Measurements from ENCODE around the gene ATP6AP2.

ATP6AP2 gene

DNA sequence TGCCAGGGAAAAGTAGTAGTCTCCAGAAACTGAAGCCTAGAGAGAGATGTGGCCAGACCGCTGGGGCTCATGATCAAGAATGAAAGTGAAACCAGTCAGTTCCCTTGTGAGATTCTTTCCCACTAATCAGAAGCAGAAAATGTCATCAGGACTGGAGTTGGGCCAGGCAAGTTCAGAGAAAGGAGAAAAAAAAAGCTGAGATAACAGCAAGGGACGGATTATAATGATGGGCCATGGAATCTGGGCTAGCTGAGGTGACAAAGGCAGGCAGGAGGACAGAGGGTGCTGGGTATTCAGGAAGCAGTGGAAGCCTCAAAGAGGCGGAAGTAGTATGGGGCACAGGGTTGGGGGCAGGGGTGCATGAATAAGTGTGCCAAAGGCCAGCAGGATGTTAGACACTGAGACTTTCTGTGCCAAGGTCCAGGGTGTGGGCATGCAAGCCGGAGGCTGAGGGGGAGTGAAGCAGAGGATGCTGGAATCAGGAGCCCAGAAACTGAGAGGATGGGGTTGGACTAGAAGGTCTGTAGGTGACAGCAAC, 64.1 kb downstream of the ATP6AP2 start:
- peak; percentile 59 for DNase-seq (ENCODE audit: low spot score)
- in situ Hi-C loops (cut with MboI; ENCODE audit: low pct_unique_long_range_greater_than_20kb, low sequenced_read_pairs, unreplicated experiment), result no loop called here
- TF ChIP-seq, protein P1, sequence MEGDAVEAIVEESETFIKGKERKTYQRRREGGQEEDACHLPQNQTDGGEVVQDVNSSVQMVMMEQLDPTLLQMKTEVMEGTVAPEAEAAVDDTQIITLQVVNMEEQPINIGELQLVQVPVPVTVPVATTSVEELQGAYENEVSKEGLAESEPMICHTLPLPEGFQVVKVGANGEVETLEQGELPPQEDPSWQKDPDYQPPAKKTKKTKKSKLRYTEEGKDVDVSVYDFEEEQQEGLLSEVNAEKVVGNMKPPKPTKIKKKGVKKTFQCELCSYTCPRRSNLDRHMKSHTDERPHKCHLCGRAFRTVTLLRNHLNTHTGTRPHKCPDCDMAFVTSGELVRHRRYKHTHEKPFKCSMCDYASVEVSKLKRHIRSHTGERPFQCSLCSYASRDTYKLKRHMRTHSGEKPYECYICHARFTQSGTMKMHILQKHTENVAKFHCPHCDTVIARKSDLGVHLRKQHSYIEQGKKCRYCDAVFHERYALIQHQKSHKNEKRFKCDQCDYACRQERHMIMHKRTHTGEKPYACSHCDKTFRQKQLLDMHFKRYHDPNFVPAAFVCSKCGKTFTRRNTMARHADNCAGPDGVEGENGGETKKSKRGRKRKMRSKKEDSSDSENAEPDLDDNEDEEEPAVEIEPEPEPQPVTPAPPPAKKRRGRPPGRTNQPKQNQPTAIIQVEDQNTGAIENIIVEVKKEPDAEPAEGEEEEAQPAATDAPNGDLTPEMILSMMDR (IDR thresholded peaks at IDR 0.05; ENCODE audit: extremely low read depth, insufficient read depth, missing control alignments), result no peak

GRCh38 chrX:40646489-40647306, 65.9 kb downstream of the ATP6AP2 start:
- TF ChIP-seq, protein P1 (IDR thresholded peaks at IDR 0.05; ENCODE audit: extremely low read depth, insufficient read depth, missing control alignments), result peak; percentile 3
- in situ Hi-C loops (cut with MboI; ENCODE audit: low pct_unique_long_range_greater_than_20kb, low sequenced_read_pairs, unreplicated experiment), result no loop called here
- DNase-seq (ENCODE audit: low spot score), result peak; percentile 53

- DNase-seq (ENCODE audit: low spot score), result peak; percentile 96
- TF ChIP-seq, protein P1 (IDR thresholded peaks at IDR 0.05; ENCODE audit: extremely low read depth, insufficient read depth, missing control alignments), result peak; percentile 18
- in situ Hi-C loops (cut with MboI; ENCODE audit: low pct_unique_long_range_greater_than_20kb, low sequenced_read_pairs, unreplicated experiment), result no loop called here
Measured at GRCh38 chrX:40647307-40648197, 66.8 kb downstream of the ATP6AP2 start, which contains the start of gene CXorf38. Gene CXorf38 (minus strand): TSS chrX:40647561. CDS start chrX:40647520, 41 bp downstream.

GRCh38 chrX:40651620-40652223, 71.0 kb downstream of the ATP6AP2 start:
- DNase-seq (ENCODE audit: low spot score), result peak; percentile 46
- TF ChIP-seq, protein P1 (IDR thresholded peaks at IDR 0.05; ENCODE audit: extremely low read depth, insufficient read depth, missing control alignments), result peak; percentile 73
- in situ Hi-C loops (cut with MboI; ENCODE audit: low pct_unique_long_range_greater_than_20kb, low sequenced_read_pairs, unreplicated experiment), result loop anchor here (10.0 to 25.0 kb wide), 2 partner anchors 133 to 486 kb away; no protein-coding TSS in a partner anchor

GRCh38 chrX:40652664-40653063, 71.9 kb downstream of the ATP6AP2 start:
- in situ Hi-C loops (cut with MboI; ENCODE audit: low pct_unique_long_range_greater_than_20kb, low sequenced_read_pairs, unreplicated experiment), result loop anchor here (10.0 to 25.0 kb wide), 2 partner anchors 132 to 485 kb away; no protein-coding TSS in a partner anchor
- TF ChIP-seq, protein P1 (IDR thresholded peaks at IDR 0.05; ENCODE audit: extremely low read depth, insufficient read depth, missing control alignments), result no peak
- DNase-seq (ENCODE audit: low spot score), result no peak

GRCh38 chrX:40653535-40653934, 72.8 kb downstream of the ATP6AP2 start:
- in situ Hi-C loops (cut with MboI; ENCODE audit: low pct_unique_long_range_greater_than_20kb, low sequenced_read_pairs, unreplicated experiment), result loop anchor here (10.0 to 25.0 kb wide), 2 partner anchors 131 to 484 kb away; no protein-coding TSS in a partner anchor
- DNase-seq (ENCODE audit: low spot score), result no peak
- TF ChIP-seq, protein P1 (IDR thresholded peaks at IDR 0.05; ENCODE audit: extremely low read depth, insufficient read depth, missing control alignments), result no peak

All from GM13977 (cell line).